ENCODE data around the gene PPOX.

The PPOX gene

GRCh38 chr1:161197560-161198193 is 31.5 kb downstream of the PPOX start:
- DNase-seq (ENCODE audit: low read depth in 2 of 2), result no peak

- DNase-seq (ENCODE audit: low read depth in 2 of 2), result no peak
These were observed 32.1 kb downstream of the PPOX start for GRCh38 chr1:161198194-161198896.

GRCh38 chr1:161198897-161199431 is 32.7 kb downstream of the PPOX start, which contains the start of gene ADAMTS4:
ADAMTS4 (minus strand) TSS chr1:161199054; CDS start chr1:161198627, 427 bp downstream.
- no peak for DNase-seq (ENCODE audit: low read depth in 2 of 2)

- DNase-seq (ENCODE audit: low read depth in 2 of 2), result no peak
These were observed 33.4 kb downstream of the PPOX start for GRCh38 chr1:161199506-161200139.

GRCh38 chr1:161200421-161200991 is 34.3 kb downstream of the PPOX start:
- DNase-seq (ENCODE audit: low read depth in 2 of 2), result no peak

GRCh38 chr1:161200992-161201835 is 35.0 kb downstream of the PPOX start:
- DNase-seq (ENCODE audit: low read depth in 2 of 2), result no peak

- DNase-seq (ENCODE audit: low read depth in 2 of 2), result peak; percentile 92 to 94
These were observed 35.8 kb downstream of the PPOX start, which contains the start of gene NDUFS2 for GRCh38 chr1:161201836-161202712. NDUFS2 (plus strand) TSS chr1:161202367; CDS start chr1:161202386, 19 bp downstream.

GRCh38 chr1:161206411-161207140 is 40.4 kb downstream of the PPOX start:
- DNase-seq (ENCODE audit: low read depth in 2 of 2), result no peak

- DNase-seq (ENCODE audit: low read depth in 2 of 2), result no peak
These were observed 40.9 kb downstream of the PPOX start for GRCh38 chr1:161207173-161207572.

GRCh38 chr1:161209790-161210409 is 43.7 kb downstream of the PPOX start:
- peak in 1 of 2 donors; percentile 50 for DNase-seq (ENCODE audit: low read depth in 2 of 2)

GRCh38 chr1:161214369-161214768 is 48.1 kb downstream of the PPOX start:
- DNase-seq (ENCODE audit: low read depth in 2 of 2), result no peak

GRCh38 chr1:161215076-161215475 is 48.9 kb downstream of the PPOX start, which contains the start of gene FCER1G:
FCER1G (plus strand) TSS chr1:161215295; CDS start chr1:161215322, 27 bp downstream.
- DNase-seq (ENCODE audit: low read depth in 2 of 2), result no peak

- DNase-seq (ENCODE audit: low read depth in 2 of 2), result no peak
These were observed 50.9 kb downstream of the PPOX start for GRCh38 chr1:161216945-161217712.

- DNase-seq (ENCODE audit: low read depth in 2 of 2), result no peak
These were observed 51.6 kb downstream of the PPOX start for GRCh38 chr1:161217831-161218230.

GRCh38 chr1:161218301-161219077 is 52.3 kb downstream of the PPOX start:
- no peak for DNase-seq (ENCODE audit: low read depth in 2 of 2)

GRCh38 chr1:161219078-161219892 is 53.1 kb downstream of the PPOX start:
- no peak for DNase-seq (ENCODE audit: low read depth in 2 of 2)

Measured in stimulated activated CD8-positive, alpha-beta memory T cell treated with anti-CD3 and anti-CD28 coated beads, Interleukin-15, amount 100 ng/mL, for 48 hours (primary cell).